Effector memory CD4-positive, alpha-beta T cell (primary cell): Measurements from ENCODE around the gene NNAT.

Experiments
- DNase-seq, 3 donors: peaks; one replicate each; pipeline ENCODE4 v3.0.0-alpha.2; 2020
- H3K27ac ChIP-seq: 2 replicates; pipeline ENCODE4 v1.7.0; 2013; ENCODE audit warnings: mild to moderate bottlenecking, low read length, moderate library complexity; ENCODE audit not compliant: insufficient read depth, poor library complexity, severe bottlenecking
- H3K27me3 ChIP-seq: replicated peaks from 2 replicates; pipeline ENCODE4 v1.7.0; 2013; ENCODE audit warnings: mild to moderate bottlenecking, low read length; ENCODE audit not compliant: insufficient read depth, control insufficient read depth, poor library complexity, severe bottlenecking
- H3K36me3 ChIP-seq: 2 replicates; pipeline ENCODE4 v1.7.0; 2013; ENCODE audit warnings: mild to moderate bottlenecking, low read length, moderate library complexity; ENCODE audit not compliant: control insufficient read depth, insufficient read depth
- H3K4me1 ChIP-seq: 2 replicates; pipeline ENCODE4 v1.7.0; 2013; ENCODE audit warnings: low read length, mild to moderate bottlenecking; ENCODE audit not compliant: control insufficient read depth, insufficient read depth, poor library complexity, severe bottlenecking
- H3K4me3 ChIP-seq: 2 replicates; pipeline ENCODE4 v1.7.0; 2013; ENCODE audit warnings: low read length, low read depth, mild to moderate bottlenecking; ENCODE audit not compliant: insufficient read depth, poor library complexity, severe bottlenecking
- H3K9me3 ChIP-seq: 2 replicates; pipeline ENCODE4 v1.7.0; 2013; ENCODE audit warnings: mild to moderate bottlenecking, low read length, moderate library complexity; ENCODE audit not compliant: control insufficient read depth

The NNAT gene

DNA sequence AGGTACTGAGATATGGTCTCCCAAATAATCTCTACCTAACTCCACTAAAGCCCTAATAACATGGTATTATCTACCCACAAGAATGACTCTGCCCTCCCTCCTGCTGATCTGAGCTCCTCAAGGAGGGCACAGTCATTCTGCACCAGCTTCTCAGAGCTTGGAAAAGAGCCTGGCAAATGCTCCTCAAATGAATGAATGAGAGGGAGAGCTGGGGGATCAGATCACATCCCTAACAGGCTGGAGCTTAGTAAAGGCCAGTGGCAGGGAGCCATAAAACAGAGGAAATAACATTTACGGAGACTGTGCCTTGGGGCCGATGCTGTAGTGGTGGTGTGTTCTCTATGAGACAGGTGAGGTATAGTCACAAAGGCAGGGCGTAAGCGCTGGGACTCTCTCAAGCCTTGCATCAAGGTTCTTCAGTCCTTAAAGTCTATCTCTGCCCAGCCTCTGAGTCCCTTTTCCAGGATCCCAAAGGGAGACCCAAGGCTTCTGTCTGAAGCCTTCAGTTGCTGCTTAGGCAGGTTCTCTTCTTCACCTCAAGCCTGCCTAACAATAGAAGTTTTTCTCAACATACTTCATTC lies 7.2 kb upstream of the NNAT start:
- H3K4me1 ChIP-seq = no peaks in the 10 kb centered on the region
- no peak overlapping the region for H3K4me3 ChIP-seq
- H3K27ac ChIP-seq = no peak overlapping the region
- H3K36me3 ChIP-seq = peaks cover 17% of the 10 kb centered on the region
- no peak for DNase-seq
- no peaks in the 10 kb centered on the region for H3K9me3 ChIP-seq
- no peaks in the 10 kb centered on the region for H3K27me3 ChIP-seq

GRCh38 chr20:37515876-37516275 lies 5.2 kb upstream of the NNAT start:
- no peaks in the 10 kb centered on the region for H3K27me3 ChIP-seq
- H3K4me1 ChIP-seq = no peaks in the 10 kb centered on the region
- DNase-seq = no peak
- H3K4me3 ChIP-seq = no peak overlapping the region
- H3K9me3 ChIP-seq = no peaks in the 10 kb centered on the region
- peaks cover 19% of the 10 kb centered on the region for H3K36me3 ChIP-seq
- H3K27ac ChIP-seq = no peak overlapping the region

DNA sequence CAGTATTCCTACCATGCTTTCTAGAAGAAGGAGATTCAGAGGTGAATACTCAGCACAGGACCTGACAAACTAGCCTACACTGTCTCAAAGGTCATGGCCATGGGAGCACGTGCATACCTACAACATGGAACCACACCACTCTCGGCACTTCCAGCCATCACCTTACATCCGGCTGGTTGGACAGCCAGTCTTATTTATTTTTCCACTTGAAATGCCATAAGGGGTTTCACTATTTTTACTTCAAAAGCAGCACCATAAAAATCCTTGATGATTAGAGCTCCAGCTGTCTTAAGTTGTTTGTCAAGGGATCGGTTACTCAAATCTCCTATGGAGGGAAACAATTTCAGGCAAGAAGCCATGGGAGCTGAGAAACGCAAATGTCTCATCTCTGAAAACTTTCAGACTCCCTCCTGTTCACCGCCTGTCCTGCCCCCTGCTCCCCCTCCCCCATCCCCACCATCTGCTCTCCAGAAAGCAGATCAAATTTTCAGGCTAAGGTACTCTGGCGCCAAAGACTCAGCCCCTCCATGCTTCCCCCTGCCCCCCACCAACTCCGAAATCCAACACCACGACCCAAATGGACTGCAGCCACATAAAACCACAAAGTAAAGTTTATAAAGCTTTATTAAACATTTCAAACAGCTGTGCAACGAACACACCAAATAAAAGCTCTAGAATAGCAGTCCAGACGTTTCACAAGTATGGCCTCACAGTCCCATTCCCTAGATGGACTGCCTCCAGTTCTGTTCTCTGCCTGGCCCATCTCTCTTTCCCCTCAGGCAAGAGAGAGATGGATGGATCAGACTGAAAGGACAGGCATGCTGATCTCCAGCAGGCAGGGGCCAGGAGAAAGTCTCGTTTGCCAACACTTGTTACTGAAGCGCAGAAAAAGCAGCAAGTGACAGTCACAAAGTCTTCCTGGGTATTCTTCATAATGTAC lies 4.0 kb upstream of the NNAT start:
- H3K27me3 ChIP-seq = no peaks in the 10 kb centered on the region
- H3K9me3 ChIP-seq = no peaks in the 10 kb centered on the region
- DNase-seq = no peak
- H3K4me1 ChIP-seq = peaks cover 7% of the 10 kb centered on the region
- no peak overlapping the region for H3K27ac ChIP-seq
- H3K36me3 ChIP-seq = peaks cover 19% of the 10 kb centered on the region
- no peak overlapping the region for H3K4me3 ChIP-seq

DNA sequence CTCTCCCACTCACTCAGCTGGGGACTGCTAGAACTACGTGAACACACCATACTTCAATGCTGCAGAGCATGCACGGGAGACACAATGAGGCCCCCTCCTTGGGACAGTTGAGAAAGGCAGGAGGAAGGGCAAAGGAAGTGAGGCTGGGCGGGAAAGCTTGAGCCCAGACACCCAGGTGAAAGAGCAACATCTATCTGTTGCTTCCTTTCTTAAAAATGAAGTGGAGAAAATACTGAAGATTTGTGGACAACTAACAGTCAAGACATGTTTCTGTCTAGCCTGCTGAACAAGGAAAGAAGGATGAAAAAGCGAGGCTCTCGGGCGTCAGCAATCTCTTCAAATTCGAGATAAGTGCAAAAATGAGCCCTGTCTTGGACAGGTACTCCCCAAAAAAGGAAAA lies 3.0 kb upstream of the NNAT start:
- H3K9me3 ChIP-seq = no peaks in the 10 kb centered on the region
- H3K27me3 ChIP-seq = no peaks in the 10 kb centered on the region
- H3K36me3 ChIP-seq = peaks cover 19% of the 10 kb centered on the region
- H3K27ac ChIP-seq = no peak overlapping the region
- no peak overlapping the region for H3K4me3 ChIP-seq
- DNase-seq = no peak
- peaks cover 7% of the 10 kb centered on the region for H3K4me1 ChIP-seq

- Histone ChIP-seq H3K9me3 (no peaks in the 10 kb centered on the region), H3K4me3 (no peak overlapping the region), H3K27me3 (no peaks in the 10 kb centered on the region), H3K4me1 (peaks cover 7% of the 10 kb centered on the region), H3K36me3 (peaks cover 19% of the 10 kb centered on the region), H3K27ac (no peak overlapping the region)
- DNase-seq = no peak
Observed at GRCh38 chr20:37518606-37519507, 2.2 kb upstream of the NNAT start.

DNA sequence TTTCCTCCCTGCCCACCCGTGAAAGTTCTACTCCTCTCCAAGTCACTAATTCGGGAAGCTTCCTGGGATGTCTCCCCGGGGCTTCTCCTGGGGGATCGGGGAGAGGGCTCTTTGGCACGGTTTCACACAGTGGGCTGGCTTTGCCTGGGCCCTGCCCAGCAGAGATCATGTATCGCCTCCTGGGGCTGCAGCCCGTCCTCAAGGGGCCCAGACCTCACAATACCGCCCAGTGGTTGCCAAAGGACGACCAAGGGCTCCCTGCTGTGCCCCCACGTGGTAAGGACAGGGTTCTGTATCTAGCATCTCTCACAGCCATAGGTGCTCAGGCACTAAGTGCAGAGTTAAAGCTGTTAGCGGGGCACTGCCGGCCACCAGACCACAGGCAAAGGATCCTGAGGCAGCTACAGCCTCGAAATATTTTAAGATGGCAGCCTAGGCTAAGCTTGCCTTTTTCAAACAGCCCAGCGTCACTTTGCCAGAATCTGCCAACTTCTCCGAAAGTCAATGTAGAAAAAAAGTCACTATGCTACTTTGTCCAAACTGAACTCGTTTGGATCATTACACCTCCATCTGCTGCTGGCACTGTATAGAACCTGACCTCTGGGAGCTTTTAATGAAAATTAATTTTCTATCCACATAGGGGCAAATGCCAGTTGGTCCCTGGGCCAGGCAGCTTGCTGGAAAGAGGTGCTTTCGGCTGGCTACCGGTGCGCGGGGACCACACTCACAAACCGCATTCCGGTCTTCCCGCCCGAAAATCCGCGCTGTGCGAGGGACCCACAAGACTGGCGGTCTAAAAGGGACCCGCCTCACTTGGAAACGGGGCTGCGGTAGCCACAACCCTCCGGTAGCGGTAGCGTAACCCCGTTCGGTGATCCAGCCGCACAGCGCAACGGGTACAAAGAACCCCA lies 1.3 kb upstream of the NNAT start:
- H3K4me1 ChIP-seq = peaks cover 8% of the 10 kb centered on the region
- peaks cover 14% of the 10 kb centered on the region for H3K36me3 ChIP-seq
- no peak for DNase-seq
- no peaks in the 10 kb centered on the region for H3K27me3 ChIP-seq
- no peaks in the 10 kb centered on the region for H3K9me3 ChIP-seq
- H3K4me3 ChIP-seq = no peak overlapping the region
- no peak overlapping the region for H3K27ac ChIP-seq

DNA sequence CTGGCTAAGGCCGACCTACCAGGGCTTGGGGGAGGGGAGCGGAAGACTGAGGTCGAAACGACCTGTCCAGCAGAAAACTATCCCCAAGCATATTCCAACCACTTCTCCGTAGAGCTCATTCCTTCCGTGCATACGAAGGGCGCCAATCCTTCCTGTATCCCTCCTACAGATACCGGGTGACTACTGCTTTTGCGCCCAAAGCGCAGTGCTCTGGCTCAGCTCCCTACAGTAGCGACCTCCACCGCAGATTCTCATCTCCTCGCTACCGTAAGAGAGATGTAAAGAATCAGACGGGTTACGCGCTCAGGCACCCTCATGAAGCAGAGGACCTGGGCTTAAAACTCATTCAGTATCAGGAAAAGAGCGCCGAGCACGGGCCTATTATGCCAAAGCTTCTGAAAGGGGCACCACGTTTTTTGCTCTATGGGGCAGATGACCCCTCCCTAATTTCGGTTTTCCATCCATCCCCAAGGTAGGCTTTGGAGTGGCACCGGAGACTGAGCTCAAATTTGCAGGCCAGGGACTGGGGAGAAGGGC lies 563 bp upstream of the NNAT start:
- H3K27ac ChIP-seq = no peak overlapping the region
- no peaks in the 10 kb centered on the region for H3K9me3 ChIP-seq
- H3K27me3 ChIP-seq = no peaks in the 10 kb centered on the region
- no peak for DNase-seq
- H3K36me3 ChIP-seq = peaks cover 13% of the 10 kb centered on the region
- H3K4me3 ChIP-seq = no peak overlapping the region
- peaks cover 15% of the 10 kb centered on the region for H3K4me1 ChIP-seq

- Histone ChIP-seq H3K27ac (no peak overlapping the region), H3K9me3 (no peaks in the 10 kb centered on the region), H3K4me1 (peaks cover 23% of the 10 kb centered on the region), H3K36me3 (peaks cover 13% of the 10 kb centered on the region), H3K27me3 (no peaks in the 10 kb centered on the region), H3K4me3 (no peak overlapping the region)
- DNase-seq = no peak
Observed at GRCh38 chr20:37522260-37523011, 1.4 kb downstream of the NNAT start.
